Esophagus mucosa (tissue), 1 donor: ENCODE results near the gene PREX1. TPM values are rescaled to one million over a fixed set of nuclear protein-coding genes. Genes with fewer than 3 reads are reported as not detected.
"Not testable (repeated sequence)": the region's sequence is repeated elsewhere in the genome, so short reads cannot be mapped to it uniquely, and the experiment has no call there.

ENCODE experiments used
- ATAC-seq: fragments of 200-7000 bp; cut with Tn5 transposase; one replicate; pipeline ENCODE4 v1.9.1; 2020
- total RNA-seq: library from RNA; stranded (reverse); gene quantifications from one replicate; pipeline ENCODE4 v1.2.4, GENCODE V29; 2023
- donor health status: DM: yes; HTN: yes; CAD: no.

PREX1 gene
- total RNA-seq, 1 donor from 2014 or later, result 2.7 TPM

- ATAC-seq, result no peak
Measured at GRCh38 chr20:48794360-48794759, 33.4 kb downstream of the PREX1 start.

- no peak for ATAC-seq
Measured at GRCh38 chr20:48793776-48794175, 34.0 kb downstream of the PREX1 start.

- ATAC-seq, result no peak
Measured at GRCh38 chr20:48791666-48792071, 36.1 kb downstream of the PREX1 start.

- no peak for ATAC-seq
Measured at GRCh38 chr20:48791014-48791413, 36.8 kb downstream of the PREX1 start.

- no peak for ATAC-seq
Measured at GRCh38 chr20:48790473-48791003, 37.3 kb downstream of the PREX1 start.

GRCh38 chr20:48789781-48790472 is 37.9 kb downstream of the PREX1 start:
- no peak for ATAC-seq

GRCh38 chr20:48789185-48789668 is 38.6 kb downstream of the PREX1 start:
- no peak for ATAC-seq

- peak; percentile 27 for ATAC-seq
Measured at GRCh38 chr20:48788486-48789072, 39.2 kb downstream of the PREX1 start.

- ATAC-seq, result peak; percentile 21
Measured at GRCh38 chr20:48787861-48788375, 39.9 kb downstream of the PREX1 start.

- no peak for ATAC-seq
Measured at GRCh38 chr20:48786951-48787705, 40.7 kb downstream of the PREX1 start.

- no peak for ATAC-seq
Measured at GRCh38 chr20:48785801-48786200, 42.0 kb downstream of the PREX1 start.

GRCh38 chr20:48785256-48785655 is 42.5 kb downstream of the PREX1 start:
- ATAC-seq, result no peak

GRCh38 chr20:48784273-48784641 is 43.5 kb downstream of the PREX1 start:
- no peak for ATAC-seq

- no peak for ATAC-seq
Measured at GRCh38 chr20:48783533-48784272, 44.1 kb downstream of the PREX1 start.

- no peak for ATAC-seq
Measured at GRCh38 chr20:48782901-48783308, 44.9 kb downstream of the PREX1 start.

- ATAC-seq, result no peak
Measured at GRCh38 chr20:48782053-48782452, 45.7 kb downstream of the PREX1 start.

GRCh38 chr20:48781634-48782033 is 46.2 kb downstream of the PREX1 start:
- ATAC-seq, result no peak

- ATAC-seq, result no peak
Measured at GRCh38 chr20:48779435-48779834, 48.4 kb downstream of the PREX1 start.

GRCh38 chr20:48777821-48778220 is 50.0 kb downstream of the PREX1 start:
- ATAC-seq, result no peak

GRCh38 chr20:48777005-48777404 is 50.8 kb downstream of the PREX1 start:
- no peak for ATAC-seq

- no peak for ATAC-seq
Measured at GRCh38 chr20:48776306-48776705, 51.5 kb downstream of the PREX1 start.

GRCh38 chr20:48775545-48775944 is 52.3 kb downstream of the PREX1 start:
- not testable (repeated sequence) for ATAC-seq
